Neuron (in vitro differentiated cells): ENCODE results near the gene SEL1L3.

Source experiments
- H2AFZ ChIP-seq: one replicate; pipeline ENCODE4 v1.6.1; 2013; ENCODE audit warnings: low read depth, mild to moderate bottlenecking, inconsistent platforms, low read length, moderate library complexity
- H3K27me3 ChIP-seq: one replicate; pipeline ENCODE4 v1.6.1; 2013; ENCODE audit warnings: low read length; ENCODE audit not compliant: insufficient read depth
- H3K36me3 ChIP-seq: one replicate; pipeline ENCODE4 v1.6.1; 2013; ENCODE audit warnings: low read length; ENCODE audit not compliant: insufficient read depth
- H3K4me1 ChIP-seq: one replicate; pipeline ENCODE4 v1.6.1; 2013; ENCODE audit warnings: low read length; ENCODE audit not compliant: insufficient read depth
- H3K4me3 ChIP-seq: 2 replicates; pipeline ENCODE4 v1.5.1; 2013; ENCODE audit warnings: mild to moderate bottlenecking, low read length, moderate library complexity
- H3K9me3 ChIP-seq: one replicate; pipeline ENCODE4 v1.6.1; 2013; ENCODE audit warnings: low read length

The SEL1L3 gene

DNA sequence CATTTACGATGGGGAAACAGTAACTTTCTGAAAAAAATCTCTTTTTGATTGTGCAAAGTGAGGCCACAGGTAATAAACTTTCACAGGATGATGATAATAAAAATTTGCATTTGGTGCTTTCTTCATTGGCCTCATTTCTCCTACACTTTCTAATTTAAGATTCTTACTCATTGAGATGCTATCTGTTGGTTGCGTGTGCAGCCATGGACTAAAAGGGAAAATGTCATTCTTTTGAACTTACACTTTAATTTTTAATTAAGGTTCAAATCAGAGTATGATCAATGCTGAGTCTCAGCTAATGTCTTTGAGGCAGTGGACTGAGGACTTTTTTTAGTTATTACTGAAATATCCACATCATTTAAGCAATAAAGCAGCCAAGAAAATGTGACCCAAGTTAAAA is 87.6 kb downstream of the SEL1L3 start:
- Histone ChIP-seq H2AFZ (no peak overlapping the region), H3K4me1 (no peaks in the 10 kb centered on the region), H3K36me3 (no peaks in the 10 kb centered on the region), H3K4me3 (no peak overlapping the region), H3K9me3 (no peaks in the 10 kb centered on the region), H3K27me3 (no peaks in the 10 kb centered on the region)

DNA sequence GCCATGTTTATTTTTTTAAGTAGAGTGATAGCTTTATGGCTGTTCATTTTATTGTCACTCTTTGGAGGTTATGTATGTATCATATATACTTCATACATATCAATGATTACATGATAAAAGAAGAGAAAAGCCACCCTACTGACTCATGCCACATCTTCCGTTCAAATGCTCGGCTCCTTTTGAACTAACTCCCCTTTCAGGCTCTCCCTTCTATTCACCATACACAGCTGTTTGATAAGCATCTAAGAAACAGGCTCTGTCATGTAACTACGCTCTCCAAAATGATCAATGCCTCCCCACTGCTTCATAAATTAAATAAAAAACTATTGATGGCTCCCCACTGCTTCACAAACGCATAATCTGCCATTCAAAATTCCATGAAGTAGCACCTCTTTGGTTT is 89.4 kb downstream of the SEL1L3 start:
- H3K9me3 ChIP-seq, result no peaks in the 10 kb centered on the region
- H3K4me1 ChIP-seq, result peaks cover 8% of the 10 kb centered on the region
- H3K36me3 ChIP-seq, result no peaks in the 10 kb centered on the region
- no peak overlapping the region for H3K4me3 ChIP-seq
- H3K27me3 ChIP-seq, result no peaks in the 10 kb centered on the region
- no peak overlapping the region for H2AFZ ChIP-seq

DNA sequence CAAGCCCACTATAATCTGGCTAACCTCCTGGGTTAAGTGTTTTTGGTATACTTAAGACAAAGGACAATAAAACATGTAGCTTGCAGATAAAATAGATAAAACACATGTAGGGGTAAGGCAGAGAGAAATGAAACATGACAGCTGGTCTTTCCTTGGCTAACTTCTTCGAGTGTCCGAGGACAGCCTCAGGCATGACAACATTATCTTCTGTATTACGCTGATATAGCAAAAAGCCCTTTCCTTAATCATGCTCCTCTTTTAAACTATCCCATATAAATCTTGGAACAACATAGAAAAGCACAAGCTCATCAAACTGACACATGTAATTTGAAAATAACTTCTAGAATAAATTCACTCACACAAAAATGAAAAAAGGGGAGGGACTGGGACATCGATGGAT is 91.1 kb downstream of the SEL1L3 start:
- H3K4me3 ChIP-seq, result no peak overlapping the region
- H3K27me3 ChIP-seq, result no peaks in the 10 kb centered on the region
- no peaks in the 10 kb centered on the region for H3K36me3 ChIP-seq
- H2AFZ ChIP-seq, result no peak overlapping the region
- H3K4me1 ChIP-seq, result peaks cover 17% of the 10 kb centered on the region
- no peaks in the 10 kb centered on the region for H3K9me3 ChIP-seq

DNA sequence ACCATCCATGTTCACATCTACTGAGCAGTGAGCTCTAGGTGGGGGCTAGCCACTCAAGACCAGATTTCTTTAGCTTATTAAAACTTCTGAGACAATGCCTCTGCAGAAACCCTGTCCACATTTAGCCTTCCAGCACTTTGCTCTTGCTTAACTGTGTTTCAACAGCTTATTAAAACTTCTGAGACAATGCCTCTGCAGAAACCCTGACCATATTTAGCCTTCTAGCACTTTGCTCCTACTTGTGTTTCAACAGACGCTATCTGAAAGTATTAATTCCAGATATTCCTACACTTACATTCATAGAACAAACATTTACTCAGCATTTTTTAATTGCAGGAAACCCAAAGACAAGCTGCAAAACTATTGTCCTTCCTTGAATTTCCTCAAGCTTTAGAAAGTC is 91.9 kb downstream of the SEL1L3 start:
- H3K9me3 ChIP-seq, result no peaks in the 10 kb centered on the region
- H3K27me3 ChIP-seq, result no peaks in the 10 kb centered on the region
- H3K36me3 ChIP-seq, result no peaks in the 10 kb centered on the region
- H2AFZ ChIP-seq, result no peak overlapping the region
- peaks cover 17% of the 10 kb centered on the region for H3K4me1 ChIP-seq
- H3K4me3 ChIP-seq, result no peak overlapping the region

DNA sequence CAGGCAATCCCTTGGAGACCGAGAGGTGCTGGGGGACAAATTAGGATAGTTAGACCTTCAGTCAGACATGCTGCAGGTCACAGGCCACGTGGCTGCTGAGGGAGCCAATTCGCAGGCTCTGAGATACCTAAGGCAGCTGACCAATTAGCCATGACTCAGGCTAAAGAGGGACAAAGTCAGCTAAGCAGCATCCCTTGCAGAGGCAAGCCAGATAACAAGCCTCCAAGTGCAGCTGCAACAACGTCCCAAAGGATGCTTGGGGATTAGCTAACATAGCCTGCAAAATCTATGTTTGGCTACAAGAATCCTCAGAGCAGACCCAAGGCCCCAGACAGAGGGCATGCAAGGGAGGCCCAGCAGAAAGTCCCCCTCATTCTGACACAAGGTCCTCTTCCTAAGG is 93.5 kb downstream of the SEL1L3 start:
- Histone ChIP-seq H2AFZ (peak overlapping the region; percentile 5), H3K4me3 (no peak overlapping the region), H3K4me1 (peaks cover 17% of the 10 kb centered on the region), H3K36me3 (no peaks in the 10 kb centered on the region), H3K9me3 (no peaks in the 10 kb centered on the region), H3K27me3 (no peaks in the 10 kb centered on the region)

DNA sequence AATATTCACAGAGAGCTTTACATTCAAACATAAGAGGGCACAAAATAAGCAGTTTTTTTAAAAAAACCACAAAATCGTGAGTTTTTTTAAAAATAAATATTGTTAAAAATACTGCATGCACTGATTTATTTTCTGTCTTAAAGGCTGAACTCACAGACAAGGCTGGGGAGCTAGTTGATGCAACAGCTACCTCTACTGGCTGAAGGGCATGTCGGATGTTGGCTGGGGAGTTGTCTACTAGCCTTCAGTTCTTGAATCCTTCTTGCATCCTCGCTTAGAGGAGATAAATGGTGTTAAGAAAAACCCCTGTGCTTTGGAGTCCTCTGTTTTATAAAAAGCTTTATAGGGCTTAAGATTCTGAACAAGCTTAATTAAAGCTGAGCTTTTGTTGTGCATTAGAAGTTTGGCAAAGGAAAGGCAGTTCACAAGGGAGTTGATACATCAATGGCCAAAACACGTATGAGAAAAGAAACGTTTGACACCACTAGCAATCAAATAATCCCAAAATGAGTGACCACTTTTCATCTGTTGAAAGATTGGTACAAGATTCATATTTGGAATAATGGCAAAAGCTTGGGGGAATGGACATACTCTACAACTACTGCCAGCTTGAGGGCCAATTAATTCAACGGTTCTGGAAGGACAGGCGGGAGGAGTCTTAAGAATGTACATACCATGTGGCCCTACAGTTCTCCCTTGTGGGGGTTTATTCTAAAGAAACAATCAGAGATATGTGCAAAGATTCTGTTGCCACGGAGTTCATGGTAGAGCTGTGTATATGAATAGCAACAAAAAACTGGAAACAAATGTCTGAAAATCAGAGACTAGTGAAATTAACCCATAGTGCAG is 94.7 kb downstream of the SEL1L3 start:
- Histone ChIP-seq H3K9me3 (no peaks in the 10 kb centered on the region), H2AFZ (no peak overlapping the region), H3K4me1 (peaks cover 17% of the 10 kb centered on the region), H3K27me3 (no peaks in the 10 kb centered on the region), H3K36me3 (no peaks in the 10 kb centered on the region), H3K4me3 (no peak overlapping the region)

DNA sequence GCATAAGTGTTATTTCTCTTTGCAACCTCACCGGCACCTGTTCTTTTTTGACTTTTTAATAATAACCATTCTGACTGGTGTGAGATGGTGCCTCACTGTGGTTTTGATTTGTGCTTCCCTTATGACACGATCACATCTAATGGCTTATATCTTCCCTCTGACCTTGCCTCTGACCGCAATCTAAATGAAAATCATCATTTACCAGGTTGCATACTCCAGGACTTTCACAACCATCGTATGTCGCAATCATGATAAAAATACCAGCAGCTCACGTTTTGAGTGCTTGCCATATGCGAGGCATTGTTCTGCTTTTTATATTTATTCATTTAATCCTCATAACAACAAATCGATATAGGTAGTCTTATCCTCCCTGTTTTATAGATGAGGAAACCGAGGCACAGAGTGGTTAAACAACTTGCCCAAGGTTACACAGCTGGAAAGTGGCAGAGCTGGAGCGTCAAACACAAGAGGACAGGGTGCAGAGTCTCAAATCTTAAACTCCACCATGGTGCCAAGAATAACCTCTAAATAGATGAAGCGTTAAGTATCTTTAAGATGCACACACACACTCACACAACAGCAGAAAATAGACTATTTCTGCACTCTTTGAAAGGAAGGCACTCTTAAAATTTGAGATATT is 102.2 kb downstream of the SEL1L3 start:
- Histone ChIP-seq H2AFZ (no peak overlapping the region), H3K4me3 (no peak overlapping the region), H3K27me3 (no peaks in the 10 kb centered on the region), H3K4me1 (peaks cover 3% of the 10 kb centered on the region), H3K36me3 (no peaks in the 10 kb centered on the region), H3K9me3 (no peaks in the 10 kb centered on the region)

DNA sequence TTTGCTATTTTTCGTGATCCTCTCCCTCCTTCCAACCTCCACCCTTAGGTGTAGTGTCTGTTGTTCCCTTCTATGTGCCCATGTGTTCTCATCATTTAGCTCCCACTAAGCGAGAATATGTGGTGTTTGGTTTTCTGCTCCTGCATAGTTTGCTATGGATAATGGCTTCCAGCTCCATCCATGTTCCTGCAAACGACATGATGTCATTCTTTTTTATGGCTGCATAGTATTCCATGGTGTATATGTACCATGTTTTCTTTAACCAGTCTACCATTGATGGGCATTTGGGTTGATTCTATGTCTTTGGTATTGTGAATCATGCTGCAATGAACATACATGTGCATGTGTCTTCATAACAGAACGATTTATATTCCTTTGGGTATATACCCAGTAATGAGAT is 102.7 kb downstream of the SEL1L3 start:
- Histone ChIP-seq H3K9me3 (no peaks in the 10 kb centered on the region), H3K36me3 (no peaks in the 10 kb centered on the region), H3K4me1 (peaks cover 3% of the 10 kb centered on the region), H2AFZ (no peak overlapping the region), H3K27me3 (no peaks in the 10 kb centered on the region), H3K4me3 (no peak overlapping the region)

DNA sequence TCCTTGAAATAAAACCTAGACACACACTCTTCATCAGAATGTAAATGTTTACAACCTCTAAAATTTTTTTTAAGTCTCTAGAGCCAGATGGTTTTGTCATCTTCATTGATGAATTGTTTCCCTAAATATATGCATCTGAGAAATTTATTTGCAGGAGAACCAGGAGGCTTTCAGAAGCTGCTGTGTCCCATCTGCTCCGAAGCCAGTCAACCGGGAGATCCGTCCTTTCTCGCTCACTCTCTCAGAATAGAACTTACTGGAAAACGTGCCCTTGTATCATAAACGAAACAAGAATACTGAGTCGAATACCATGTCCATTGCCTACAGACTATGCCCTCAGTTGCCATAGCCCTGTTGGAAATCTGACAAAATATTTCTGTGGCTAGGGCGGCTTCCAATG is 103.7 kb downstream of the SEL1L3 start:
- Histone ChIP-seq H3K4me3 (no peak overlapping the region), H3K4me1 (peaks cover 3% of the 10 kb centered on the region), H3K27me3 (no peaks in the 10 kb centered on the region)

DNA sequence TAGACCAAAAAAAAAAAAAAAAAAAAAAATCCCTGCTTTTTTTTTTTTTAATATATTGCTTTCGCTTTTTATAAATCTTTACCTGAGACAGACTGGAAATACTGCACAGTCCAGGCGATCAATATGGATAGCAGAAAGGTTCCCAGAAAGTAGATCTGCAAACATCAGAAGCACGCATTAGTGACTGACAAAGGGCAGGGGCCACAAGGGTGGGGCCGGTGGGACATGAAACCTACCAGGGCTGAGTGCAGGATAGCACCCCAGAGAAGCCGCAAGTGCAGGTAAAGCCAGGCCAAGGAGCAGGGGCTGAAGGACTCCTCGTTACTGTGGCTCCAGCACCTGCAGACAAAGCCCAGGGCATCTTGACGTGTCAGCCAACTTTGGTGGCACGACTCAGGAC is 105.3 kb downstream of the SEL1L3 start:
- H2AFZ ChIP-seq, result no peak overlapping the region
- no peaks in the 10 kb centered on the region for H3K36me3 ChIP-seq
- H3K4me3 ChIP-seq, result no peak overlapping the region
- H3K9me3 ChIP-seq, result no peaks in the 10 kb centered on the region
- no peaks in the 10 kb centered on the region for H3K27me3 ChIP-seq
- H3K4me1 ChIP-seq, result peaks cover 3% of the 10 kb centered on the region

More for the DNA sequence above, 103.7 kb downstream of the SEL1L3 start:
- no peaks in the 10 kb centered on the region for H3K36me3 ChIP-seq
- H2AFZ ChIP-seq, result no peak overlapping the region
- H3K9me3 ChIP-seq, result no peaks in the 10 kb centered on the region

DNA sequence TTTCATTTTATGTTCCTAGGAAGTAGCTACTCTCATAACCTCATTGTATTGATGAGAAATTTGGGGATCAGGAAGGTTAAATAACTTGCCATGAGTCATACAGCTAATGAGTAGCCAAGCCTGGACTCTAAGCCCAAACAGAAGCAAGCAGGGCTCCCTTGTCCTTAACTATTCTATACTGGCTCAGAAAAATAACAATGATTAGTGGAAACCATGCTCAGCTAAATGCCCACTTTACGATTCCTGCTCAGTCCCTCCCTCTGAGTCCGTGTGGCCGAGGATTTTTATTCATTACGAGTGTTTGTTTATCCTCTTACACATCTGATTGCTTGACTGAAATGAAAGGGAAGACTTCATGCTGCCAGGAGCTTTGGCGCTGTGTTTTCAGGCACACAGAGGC is 106.3 kb downstream of the SEL1L3 start:
- Histone ChIP-seq H2AFZ (peak overlapping the region; percentile 61), H3K36me3 (no peaks in the 10 kb centered on the region), H3K4me1 (peaks cover 3% of the 10 kb centered on the region), H3K9me3 (no peaks in the 10 kb centered on the region), H3K27me3 (no peaks in the 10 kb centered on the region), H3K4me3 (no peak overlapping the region)

DNA sequence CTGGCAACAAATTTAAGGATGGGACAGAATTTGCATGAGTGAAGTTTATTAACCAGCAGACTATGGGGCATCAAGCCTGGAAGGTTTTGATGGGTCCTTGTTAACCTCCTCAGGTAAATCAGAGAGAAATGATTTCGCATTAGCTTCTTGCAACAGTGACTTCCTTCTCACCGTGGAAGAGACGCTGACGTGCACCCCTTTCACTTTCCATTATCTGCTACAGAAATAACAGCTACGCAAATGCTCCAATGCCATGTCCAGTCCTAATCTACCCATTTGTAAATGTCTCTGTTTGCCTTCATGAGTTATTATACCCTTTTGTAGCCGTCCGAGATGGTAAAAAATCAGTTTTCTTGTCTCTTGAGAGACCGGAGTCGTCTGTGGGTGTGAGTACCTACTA is 106.9 kb downstream of the SEL1L3 start:
- Histone ChIP-seq H3K36me3 (no peaks in the 10 kb centered on the region), H3K4me3 (no peak overlapping the region), H3K4me1 (peaks cover 3% of the 10 kb centered on the region), H2AFZ (no peak overlapping the region), H3K27me3 (no peaks in the 10 kb centered on the region), H3K9me3 (no peaks in the 10 kb centered on the region)

DNA sequence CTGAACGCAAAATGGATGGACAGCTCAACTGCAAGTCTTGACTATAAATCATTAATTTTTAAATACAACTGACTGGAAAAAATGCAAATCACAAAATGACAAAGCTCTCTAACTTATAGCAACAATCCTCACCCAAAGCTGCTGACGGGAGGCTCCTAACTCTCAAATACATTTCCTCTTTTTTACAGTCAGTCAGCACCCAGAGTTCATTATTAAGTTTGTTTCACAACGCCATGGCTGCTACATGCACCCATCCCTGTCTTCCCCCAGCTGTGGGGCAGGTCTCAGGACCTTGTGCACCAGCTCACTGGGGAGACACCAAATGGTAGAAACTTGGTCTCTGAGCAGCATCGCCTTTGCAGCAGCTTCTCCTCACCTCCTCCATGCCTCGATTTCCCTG is 109.5 kb downstream of the SEL1L3 start:
- Histone ChIP-seq H3K4me3 (no peak overlapping the region), H3K36me3 (no peaks in the 10 kb centered on the region), H3K4me1 (peaks cover 3% of the 10 kb centered on the region), H3K27me3 (no peaks in the 10 kb centered on the region), H3K9me3 (no peaks in the 10 kb centered on the region), H2AFZ (no peak overlapping the region)
